OCI-LY3 (cell line): ENCODE measurements around the gene C22orf39.

Source experiments
- EZH2phosphoT487 ChIP-seq: fragments of 200-600 bp; shearing (Covaris generic); IDR thresholded peaks from 2 replicates; pipeline ENCODE4 v1.6.1; 2018; ENCODE audit warnings: antibody characterized with exemption, mixed run types, low read depth
- TF ChIP-seq, protein P1 (sequence below): fragments of 200-600, 300-600 bp; sonication (generic); IDR thresholded peaks from 2 replicates; pipeline ENCODE4 v1.5.1; 2014; ENCODE audit warnings: antibody characterized with exemption, low read length, low read depth

DNA sequence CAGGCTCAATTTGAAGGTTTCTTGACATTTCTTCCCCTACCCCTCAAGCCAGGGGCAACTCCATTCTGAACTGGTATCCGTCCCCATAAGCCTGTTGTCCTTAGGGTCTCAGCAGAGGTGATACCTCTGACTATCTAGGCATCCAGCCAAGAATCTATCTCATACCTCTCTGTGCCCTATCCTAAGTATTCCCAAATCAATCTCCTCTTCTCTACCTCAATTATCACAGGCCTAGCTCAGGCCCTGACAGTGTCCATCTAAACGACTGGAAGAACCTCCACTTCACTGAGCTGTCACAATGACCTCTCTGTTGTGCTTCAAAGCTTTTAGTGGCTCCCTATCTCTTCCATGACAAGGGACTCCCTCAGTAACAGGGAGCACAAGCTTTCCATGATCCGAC lies 42.8 kb downstream of the C22orf39 start:
- TF ChIP-seq, protein P1, sequence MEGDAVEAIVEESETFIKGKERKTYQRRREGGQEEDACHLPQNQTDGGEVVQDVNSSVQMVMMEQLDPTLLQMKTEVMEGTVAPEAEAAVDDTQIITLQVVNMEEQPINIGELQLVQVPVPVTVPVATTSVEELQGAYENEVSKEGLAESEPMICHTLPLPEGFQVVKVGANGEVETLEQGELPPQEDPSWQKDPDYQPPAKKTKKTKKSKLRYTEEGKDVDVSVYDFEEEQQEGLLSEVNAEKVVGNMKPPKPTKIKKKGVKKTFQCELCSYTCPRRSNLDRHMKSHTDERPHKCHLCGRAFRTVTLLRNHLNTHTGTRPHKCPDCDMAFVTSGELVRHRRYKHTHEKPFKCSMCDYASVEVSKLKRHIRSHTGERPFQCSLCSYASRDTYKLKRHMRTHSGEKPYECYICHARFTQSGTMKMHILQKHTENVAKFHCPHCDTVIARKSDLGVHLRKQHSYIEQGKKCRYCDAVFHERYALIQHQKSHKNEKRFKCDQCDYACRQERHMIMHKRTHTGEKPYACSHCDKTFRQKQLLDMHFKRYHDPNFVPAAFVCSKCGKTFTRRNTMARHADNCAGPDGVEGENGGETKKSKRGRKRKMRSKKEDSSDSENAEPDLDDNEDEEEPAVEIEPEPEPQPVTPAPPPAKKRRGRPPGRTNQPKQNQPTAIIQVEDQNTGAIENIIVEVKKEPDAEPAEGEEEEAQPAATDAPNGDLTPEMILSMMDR, result no peak
- no peak for TF ChIP-seq EZH2phosphoT487
